Body of pancreas (tissue), 4 donors: ENCODE data around the gene NAT9.

Experiments
- POLR2A ChIP-seq, 3 donors: fragments of 450-650 bp; IDR thresholded peaks; one replicate each; pipeline ENCODE4 v1.6.1; 2016; ENCODE audit warnings: antibody characterized with exemption in 3 of 3, mild to moderate bottlenecking in 2 of 3
- TF ChIP-seq, protein P1 (sequence below), 7 experiments: fragments of 450-650 bp in 4 of 7; fragments of 200-600 bp in 3 of 7; sonication (generic) in 3 of 7; IDR thresholded peaks; one replicate each; pipeline ENCODE4 v1.5.1; 2016 to 2019; ENCODE audit warnings: antibody characterized with exemption in 7 of 7

DNA sequence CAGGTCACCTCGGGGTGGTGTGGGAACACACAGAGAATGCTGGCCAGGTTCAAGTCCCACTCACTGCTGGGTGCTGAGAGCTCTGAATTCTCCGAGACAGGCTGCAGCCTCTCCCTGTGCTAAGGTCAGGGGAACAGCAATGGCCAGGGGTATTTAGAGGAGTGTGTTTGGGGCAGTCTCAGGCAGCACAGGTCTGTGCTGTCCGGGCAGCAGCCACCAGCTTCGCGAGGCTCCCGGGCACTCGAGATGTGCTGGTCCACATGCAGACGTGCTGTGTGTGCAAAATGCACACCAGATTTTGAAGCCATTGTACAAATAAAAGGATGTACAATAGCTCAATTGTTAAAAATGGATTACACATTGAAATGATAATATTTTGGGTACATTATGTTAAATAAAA is 20.6 kb downstream of the NAT9 start:
- TF ChIP-seq, protein P1, sequence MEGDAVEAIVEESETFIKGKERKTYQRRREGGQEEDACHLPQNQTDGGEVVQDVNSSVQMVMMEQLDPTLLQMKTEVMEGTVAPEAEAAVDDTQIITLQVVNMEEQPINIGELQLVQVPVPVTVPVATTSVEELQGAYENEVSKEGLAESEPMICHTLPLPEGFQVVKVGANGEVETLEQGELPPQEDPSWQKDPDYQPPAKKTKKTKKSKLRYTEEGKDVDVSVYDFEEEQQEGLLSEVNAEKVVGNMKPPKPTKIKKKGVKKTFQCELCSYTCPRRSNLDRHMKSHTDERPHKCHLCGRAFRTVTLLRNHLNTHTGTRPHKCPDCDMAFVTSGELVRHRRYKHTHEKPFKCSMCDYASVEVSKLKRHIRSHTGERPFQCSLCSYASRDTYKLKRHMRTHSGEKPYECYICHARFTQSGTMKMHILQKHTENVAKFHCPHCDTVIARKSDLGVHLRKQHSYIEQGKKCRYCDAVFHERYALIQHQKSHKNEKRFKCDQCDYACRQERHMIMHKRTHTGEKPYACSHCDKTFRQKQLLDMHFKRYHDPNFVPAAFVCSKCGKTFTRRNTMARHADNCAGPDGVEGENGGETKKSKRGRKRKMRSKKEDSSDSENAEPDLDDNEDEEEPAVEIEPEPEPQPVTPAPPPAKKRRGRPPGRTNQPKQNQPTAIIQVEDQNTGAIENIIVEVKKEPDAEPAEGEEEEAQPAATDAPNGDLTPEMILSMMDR (IDR thresholded peaks at IDR 0.05), result no peak
- no peak for TF ChIP-seq POLR2A (IDR thresholded peaks at IDR 0.05)
